Measurements from ENCODE around the gene TAMM41. TPM values are rescaled to one million over a fixed set of nuclear protein-coding genes. Genes with fewer than 3 reads are reported as not detected.
"Not testable (repeated sequence)": the region's sequence is repeated elsewhere in the genome, so short reads cannot be mapped to it uniquely, and the experiment has no call there.

The TAMM41 gene
- total and polyA plus RNA-seq, 4 donors: 3.0 to 8.7 (median 5.0) TPM

GRCh38 chr3:11755276-11755675, 91.4 kb downstream of the TAMM41 start:
- WGBS: 87% methylated on average over 12 of the region's 12 CpGs
- Histone ChIP-seq H3K4me3 (ENCODE audit: low read depth in 1 of 3, low read length in 3 of 3) (no peak overlapping the region), H3K36me3 (ENCODE audit: control insufficient read depth in 4 of 4, insufficient read depth in 3 of 4, low read depth in 1 of 4, low read length in 3 of 4) (no peaks in the 10 kb centered on the region), H3K27me3 (ENCODE audit: control insufficient read depth in 4 of 4, insufficient read depth in 4 of 4, low read length in 3 of 4) (no peaks in the 10 kb centered on the region), H3K9ac (ENCODE audit: low read depth in 1 of 2, low read length in 2 of 2) (no peak overlapping the region), H3K9me3 (ENCODE audit: control insufficient read depth in 4 of 4, low read length in 3 of 4) (no peaks in the 10 kb centered on the region), H3K27ac (ENCODE audit: low read depth in 1 of 2, low read length in 2 of 2) (no peak overlapping the region), H3K4me1 (ENCODE audit: control insufficient read depth in 4 of 4, insufficient read depth in 4 of 4, low read length in 3 of 4) (no peaks in the 10 kb centered on the region)
- TF ChIP-seq FOXA2 (IDR thresholded peaks at IDR 0.05): no peak
- no peak for DNase-seq (ENCODE audit: low spot score)

- DNase-seq (ENCODE audit: low spot score); H3K36me3 ChIP-seq (ENCODE audit: control insufficient read depth in 4 of 4, insufficient read depth in 3 of 4, low read depth in 1 of 4, low read length in 3 of 4); H3K9ac ChIP-seq (ENCODE audit: low read depth in 1 of 2, low read length in 2 of 2); H3K9me3 ChIP-seq (ENCODE audit: control insufficient read depth in 4 of 4, low read length in 3 of 4); H3K27ac ChIP-seq (ENCODE audit: low read depth in 1 of 2, low read length in 2 of 2); H3K4me1 ChIP-seq (ENCODE audit: control insufficient read depth in 4 of 4, insufficient read depth in 4 of 4, low read length in 3 of 4); H3K4me3 ChIP-seq (ENCODE audit: low read depth in 1 of 3, low read length in 3 of 3); H3K27me3 ChIP-seq (ENCODE audit: control insufficient read depth in 4 of 4, insufficient read depth in 4 of 4, low read length in 3 of 4): not testable (repeated sequence)
- WGBS: 80% methylated on average over 4 of the region's 4 CpGs
Measured at GRCh38 chr3:11752254-11752653, 94.4 kb downstream of the TAMM41 start.

- not testable (repeated sequence) for H3K9me3 ChIP-seq (ENCODE audit: control insufficient read depth in 4 of 4, low read length in 3 of 4); H3K9ac ChIP-seq (ENCODE audit: low read depth in 1 of 2, low read length in 2 of 2); H3K36me3 ChIP-seq (ENCODE audit: control insufficient read depth in 4 of 4, insufficient read depth in 3 of 4, low read depth in 1 of 4, low read length in 3 of 4); H3K27me3 ChIP-seq (ENCODE audit: control insufficient read depth in 4 of 4, insufficient read depth in 4 of 4, low read length in 3 of 4); DNase-seq (ENCODE audit: low spot score); H3K4me3 ChIP-seq (ENCODE audit: low read depth in 1 of 3, low read length in 3 of 3); H3K4me1 ChIP-seq (ENCODE audit: control insufficient read depth in 4 of 4, insufficient read depth in 4 of 4, low read length in 3 of 4); H3K27ac ChIP-seq (ENCODE audit: low read depth in 1 of 2, low read length in 2 of 2)
- WGBS: 86% methylated on average over 9 of the region's 9 CpGs
Measured at GRCh38 chr3:11748306-11748705, 98.4 kb downstream of the TAMM41 start.

Small RNA genes within 50 kb of the gene (small RNA-seq; reads per million reads assigned to genes)
- not detected for gene CYCSP12

Other genes starting within 250 kb of the TAMM41 start
- 10 to 100 TPM; 14.3 to 27.9 TPM for gene VGLL4, start 203.0 kb downstream of the TAMM41 start, total RNA-seq
- gene VGLL4, start 203.0 kb downstream of the TAMM41 start, polyA plus RNA-seq: 10 to 100 TPM in 1 of 2 donors, 1 to 10 TPM in 1; 7.2 to 11.7 TPM
- gene SYN2, start 157.5 kb upstream of the TAMM41 start, total RNA-seq: not detected
- under 1 TPM in 1 of 2 donors, not detected in 1; 0.02 TPM for gene SYN2, start 157.5 kb upstream of the TAMM41 start, polyA plus RNA-seq